ENCODE data around the gene CLCN3. TPM values are rescaled to one million over a fixed set of nuclear protein-coding genes. Genes with fewer than 3 reads are reported as not detected.
"Not testable (repeated sequence)": the region's sequence is repeated elsewhere in the genome, so short reads cannot be mapped to it uniquely, and the experiment has no call there.

Gene CLCN3
- total RNA-seq, 2 donors from 2014 or later: 137 to 148 TPM

- no peak overlapping the region for H3K9ac ChIP-seq (ENCODE audit: low read depth in 2 of 2, low read length in 2 of 2)
- intact Hi-C loops (cut with DNase I): no loop called here
- no peak for DNase-seq
- no peak for TF ChIP-seq CTCF (IDR thresholded peaks at IDR 0.05)
- no peaks in the 10 kb centered on the region for H3K4me1 ChIP-seq
- H3K27ac ChIP-seq: no peak overlapping the region
- H3K9me3 ChIP-seq: no peaks in the 10 kb centered on the region
- no peaks in the 10 kb centered on the region for H3K27me3 ChIP-seq
- no peaks in the 10 kb centered on the region for H3K36me3 ChIP-seq
- no peak overlapping the region for H3K4me3 ChIP-seq
Measured at GRCh38 chr4:169768385-169768784, 148.0 kb downstream of the CLCN3 start.

- Histone ChIP-seq H3K27me3 (no peaks in the 10 kb centered on the region), H3K9ac (ENCODE audit: low read depth in 2 of 2, low read length in 2 of 2) (no peak overlapping the region), H3K9me3 (no peaks in the 10 kb centered on the region), H3K36me3 (no peaks in the 10 kb centered on the region), H3K4me1 (no peaks in the 10 kb centered on the region), H3K27ac (no peak overlapping the region), H3K4me3 (no peak overlapping the region)
- TF ChIP-seq CTCF (IDR thresholded peaks at IDR 0.05): no peak
- no peak for DNase-seq
- intact Hi-C loops (cut with DNase I): no loop called here
Measured at GRCh38 chr4:169770416-169770815, 150.0 kb downstream of the CLCN3 start.

- intact Hi-C loops (cut with DNase I); H3K4me3 ChIP-seq; DNase-seq; H3K27me3 ChIP-seq; H3K4me1 ChIP-seq; H3K36me3 ChIP-seq; H3K27ac ChIP-seq; H3K9me3 ChIP-seq; H3K9ac ChIP-seq (ENCODE audit: low read depth in 2 of 2, low read length in 2 of 2): not testable (repeated sequence)
Measured at GRCh38 chr4:169771556-169772080, 151.2 kb downstream of the CLCN3 start.

Other genes with a start within 250 kb of the CLCN3 start
- 1 to 10 TPM; 6.9 to 7.4 TPM for gene NEK1, start 8.0 kb upstream of the CLCN3 start, total RNA-seq
- gene HPF1, start 137.4 kb downstream of the CLCN3 start, total RNA-seq: 10 to 100 TPM; 11.7 to 23.6 TPM